ENCODE measurements around the gene CAPN7. TPM values are rescaled to one million over a fixed set of nuclear protein-coding genes. Genes with fewer than 3 reads are reported as not detected.

The CAPN7 gene
- total RNA-seq, 1 donor from 2014 or later: 57.7 TPM

GRCh38 chr3:15299036-15299435 is 93.0 kb downstream of the CAPN7 start:
- TF ChIP-seq CTCF (IDR thresholded peaks at IDR 0.05) (no peak), EZH2 (IDR thresholded peaks at IDR 0.05) (no peak), EZH2phosphoT487 (IDR thresholded peaks at IDR 0.05) (no peak)
- peaks cover 12% of the 10 kb centered on the region for H3K36me3 Mint-ChIP-seq
- no peak overlapping the region for H3K4me3 Mint-ChIP-seq
- H3K79me2 ChIP-seq (ENCODE audit: low read depth): no peaks in the 10 kb centered on the region
- H3K4me2 ChIP-seq: no peak overlapping the region
- H3K36me3 ChIP-seq: no peaks in the 10 kb centered on the region
- H3K9me3 ChIP-seq (ENCODE audit: low read depth): no peaks in the 10 kb centered on the region
- no peaks in the 10 kb centered on the region for H3K4me1 ChIP-seq
- H3K9ac ChIP-seq: no peak overlapping the region
- no peak overlapping the region for H3K4me3 ChIP-seq
- no peaks in the 10 kb centered on the region for H3K27me3 ChIP-seq
- DNase-seq (ENCODE audit: low spot score): no peak
- H3K9me3 Mint-ChIP-seq: no peaks in the 10 kb centered on the region
- no peaks in the 10 kb centered on the region for H3K27me3 Mint-ChIP-seq (ENCODE audit: insufficient read depth, low read depth)
- H2AFZ ChIP-seq (replicated peaks): no peak overlapping the region
- no peaks in the 10 kb centered on the region for H3K4me1 Mint-ChIP-seq
- no peaks in the 10 kb centered on the region for H3F3A ChIP-seq (ENCODE audit: low read depth)
- no peaks in the 10 kb centered on the region for H4K20me1 ChIP-seq (ENCODE audit: low read depth)
- H3K27ac Mint-ChIP-seq: no peak overlapping the region
- no peak overlapping the region for H3K27ac ChIP-seq

DNA sequence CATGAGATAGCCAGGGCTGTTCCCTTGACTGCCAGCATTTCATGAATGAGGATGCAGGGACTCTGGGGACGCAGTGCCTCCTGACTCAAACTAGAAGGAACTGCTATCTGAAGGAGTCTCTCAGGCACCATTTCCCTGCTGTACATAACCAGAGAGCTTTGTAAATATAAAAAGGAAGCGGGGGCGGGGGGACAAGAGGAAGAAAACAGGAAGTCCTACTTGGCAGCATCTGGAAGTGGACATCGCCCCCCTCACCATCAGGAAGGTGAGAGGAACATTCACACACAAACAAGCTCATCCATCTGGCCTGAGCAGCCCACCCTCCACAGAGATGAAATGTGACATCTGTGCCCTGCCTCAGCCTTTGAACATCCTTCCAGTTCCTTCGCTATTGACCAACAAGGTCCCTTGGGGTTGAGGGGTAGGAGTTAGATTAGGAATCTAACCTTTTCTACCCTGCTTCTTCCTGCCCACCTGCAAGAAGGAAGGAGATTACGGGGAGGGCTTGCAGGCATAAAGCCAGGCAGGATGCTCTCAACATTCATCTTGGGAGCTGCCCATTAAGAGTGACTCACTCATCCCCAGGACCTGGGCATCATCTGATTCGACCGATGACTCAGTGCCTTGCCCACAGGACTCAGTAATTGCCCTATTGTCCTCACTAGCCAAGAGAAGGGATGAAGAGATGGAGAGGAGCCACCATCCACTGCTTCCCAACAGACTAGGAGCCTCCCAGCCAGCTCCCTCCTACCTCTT is 94.5 kb downstream of the CAPN7 start:
- Mint-ChIP-seq H3K4me3 (no peak overlapping the region), H3K27ac (peak overlapping the region; percentile 28), H3K36me3 (peaks cover 10% of the 10 kb centered on the region), H3K27me3 (ENCODE audit: insufficient read depth, low read depth) (peaks cover 2% of the 10 kb centered on the region), H3K4me1 (peaks cover 2% of the 10 kb centered on the region), H3K9me3 (no peaks in the 10 kb centered on the region)
- Histone ChIP-seq H4K20me1 (ENCODE audit: low read depth) (no peaks in the 10 kb centered on the region), H3K4me2 (no peak overlapping the region), H3K9me3 (ENCODE audit: low read depth) (no peaks in the 10 kb centered on the region), H3K4me1 (no peaks in the 10 kb centered on the region), H3K27me3 (no peaks in the 10 kb centered on the region), H3F3A (ENCODE audit: low read depth) (no peaks in the 10 kb centered on the region), H3K9ac (no peak overlapping the region), H3K79me2 (ENCODE audit: low read depth) (no peaks in the 10 kb centered on the region), H3K36me3 (no peaks in the 10 kb centered on the region), H3K4me3 (no peak overlapping the region), H3K27ac (no peak overlapping the region), H2AFZ (replicated peaks) (no peak overlapping the region)
- DNase-seq (ENCODE audit: low spot score): no peak
- TF ChIP-seq CTCF (IDR thresholded peaks at IDR 0.05): no peak
- TF ChIP-seq EZH2 (IDR thresholded peaks at IDR 0.05): no peak
- TF ChIP-seq EZH2phosphoT487 (IDR thresholded peaks at IDR 0.05): no peak

- H3K4me1 ChIP-seq: no peaks in the 10 kb centered on the region
- H3F3A ChIP-seq (ENCODE audit: low read depth): no peaks in the 10 kb centered on the region
- no peak overlapping the region for H3K9ac ChIP-seq
- no peaks in the 10 kb centered on the region for H3K9me3 ChIP-seq (ENCODE audit: low read depth)
- Mint-ChIP-seq H3K4me3 (no peak overlapping the region), H3K27me3 (ENCODE audit: insufficient read depth, low read depth) (peaks cover 2% of the 10 kb centered on the region), H3K4me1 (peaks cover 4% of the 10 kb centered on the region), H3K9me3 (no peaks in the 10 kb centered on the region), H3K36me3 (peaks cover 10% of the 10 kb centered on the region), H3K27ac (no peak overlapping the region)
- H2AFZ ChIP-seq (replicated peaks): no peak overlapping the region
- H3K36me3 ChIP-seq: no peaks in the 10 kb centered on the region
- no peak for DNase-seq (ENCODE audit: low spot score)
- no peaks in the 10 kb centered on the region for H3K79me2 ChIP-seq (ENCODE audit: low read depth)
- H3K4me3 ChIP-seq: no peak overlapping the region
- H3K27ac ChIP-seq: no peak overlapping the region
- TF ChIP-seq EZH2phosphoT487 (IDR thresholded peaks at IDR 0.05): no peak
- TF ChIP-seq CTCF (IDR thresholded peaks at IDR 0.05): no peak
- no peak for TF ChIP-seq EZH2 (IDR thresholded peaks at IDR 0.05)
- no peaks in the 10 kb centered on the region for H3K27me3 ChIP-seq
- no peak overlapping the region for H3K4me2 ChIP-seq
- no peaks in the 10 kb centered on the region for H4K20me1 ChIP-seq (ENCODE audit: low read depth)
Observed at GRCh38 chr3:15301761-15302160, 95.7 kb downstream of the CAPN7 start.

Other genes with a start within 250 kb of the CAPN7 start
- gene MRPS25, start 140.9 kb upstream of the CAPN7 start, total RNA-seq (ENCODE audit: low replicate concordance): 24.3 and 28.9 TPM in 2 replicates
- 29.8 and 35.4 TPM in 2 replicates for gene RBSN, start 107.1 kb upstream of the CAPN7 start, total RNA-seq (ENCODE audit: low replicate concordance)
- gene SH3BP5, start 126.3 kb downstream of the CAPN7 start, total RNA-seq (ENCODE audit: low replicate concordance): 9.1 and 11.2 TPM in 2 replicates
- 34.9 TPM in 2 replicates for gene METTL6, start 221.3 kb downstream of the CAPN7 start, total RNA-seq (ENCODE audit: low replicate concordance)
- 34.2 and 36.8 TPM in 2 replicates for gene EAF1, start 221.4 kb downstream of the CAPN7 start, total RNA-seq (ENCODE audit: low replicate concordance)